GM23338 (cell line): ENCODE measurements around the gene SYCP2. TPM values are rescaled to one million over a fixed set of nuclear protein-coding genes. Genes with fewer than 3 reads are reported as not detected.
A peak's percentile ranks its signal among the peaks of the same experiment; 100 is the strongest.

Source experiments
- ATAC-seq: fragments of 200-7000 bp; cut with Tn5 transposase; 3 replicates; pipeline ENCODE4 v1.9.1; 2020
- DNase-seq: peaks from one replicate; pipeline ENCODE4 v3.0.0-alpha.2; 2015; ENCODE audit warnings: low spot score
- H2AFZ ChIP-seq: fragments of 200-600 bp; sonication (generic); 2 replicates; pipeline ENCODE4 v1.8.0; 2016; ENCODE audit warnings: antibody characterized with exemption, mild to moderate bottlenecking, moderate library complexity
- H3F3A ChIP-seq: fragments of 200-600 bp; sonication (generic); replicated peaks from 2 replicates; pipeline ENCODE4 v1.8.0; 2017; ENCODE audit warnings: antibody characterized with exemption, mixed run types, low read depth
- H3K27ac ChIP-seq: fragments of 200-600 bp; sonication (generic); 2 replicates; pipeline ENCODE4 v1.6.1; 2016; ENCODE audit warnings: low read depth
- H3K27me3 ChIP-seq: fragments of 200-600 bp; sonication (generic); 2 replicates; pipeline ENCODE4 v1.8.0; 2016; ENCODE audit warnings: mild to moderate bottlenecking, mixed run types, moderate library complexity; ENCODE audit not compliant: insufficient read depth
- H3K36me3 ChIP-seq: fragments of 200-600 bp; sonication (generic); 2 replicates; pipeline ENCODE4 v1.8.0; 2016; ENCODE audit warnings: mild to moderate bottlenecking; ENCODE audit not compliant: insufficient read depth
- H3K4me1 ChIP-seq: fragments of 200-600 bp; sonication (generic); 2 replicates; pipeline ENCODE4 v1.8.0; 2016; ENCODE audit warnings: mild to moderate bottlenecking, moderate library complexity; ENCODE audit not compliant: insufficient read depth
- H3K4me2 ChIP-seq: fragments of 200-600 bp; sonication (generic); 2 replicates; pipeline ENCODE4 v1.7.1; 2017; ENCODE audit warnings: mixed run types
- H3K4me3 ChIP-seq: fragments of 200-600 bp; sonication (generic); 2 replicates; pipeline ENCODE4 v1.6.1; 2016; ENCODE audit warnings: mixed run types
- H3K79me2 ChIP-seq: fragments of 200-600 bp; sonication (generic); replicated peaks from 2 replicates; pipeline ENCODE4 v1.8.0; 2017; ENCODE audit warnings: mild to moderate bottlenecking; ENCODE audit not compliant: insufficient read depth
- H3K9me2 ChIP-seq: fragments of 200-600 bp; sonication (generic); 2 replicates; pipeline ENCODE4 v1.8.0; 2017; ENCODE audit not compliant: insufficient read depth
- H4K20me1 ChIP-seq: fragments of 200-600 bp; sonication (generic); replicated peaks from 2 replicates; pipeline ENCODE4 v1.8.0; 2017; ENCODE audit warnings: mild to moderate bottlenecking; ENCODE audit not compliant: insufficient read depth
- H3K27ac Mint-ChIP-seq: 2 replicates; pipeline ENCODE4 v1.8.0; 2020; ENCODE audit warnings: inconsistent platforms, mild to moderate bottlenecking, moderate library complexity, mixed read lengths
- H3K27me3 Mint-ChIP-seq: 3 replicates; pipeline ENCODE4 v1.8.0; 2022; ENCODE audit warnings: low read depth, mild to moderate bottlenecking, moderate library complexity, mixed read lengths, inconsistent platforms; ENCODE audit not compliant: insufficient read depth, poor library complexity
- H3K36me3 Mint-ChIP-seq: 3 replicates; pipeline ENCODE4 v1.8.0; 2021; ENCODE audit warnings: low read depth, mild to moderate bottlenecking, inconsistent platforms, moderate library complexity, mixed read lengths
- H3K4me1 Mint-ChIP-seq: 3 replicates; pipeline ENCODE4 v1.8.0; 2020; ENCODE audit warnings: mild to moderate bottlenecking, inconsistent platforms, mixed read lengths
- H3K4me3 Mint-ChIP-seq: 3 replicates; pipeline ENCODE4 v1.8.0; 2021; ENCODE audit warnings: moderate library complexity, mild to moderate bottlenecking, inconsistent platforms, mixed read lengths
- H3K9me3 Mint-ChIP-seq: 3 replicates; pipeline ENCODE4 v1.8.0; 2020; ENCODE audit warnings: moderate library complexity, mild to moderate bottlenecking, inconsistent platforms, mixed read lengths
- CREB1 ChIP-seq: fragments of 250-450 bp; sonication (Bioruptor Pico); IDR thresholded peaks from 2 replicates; pipeline ENCODE4 v1.5.0; 2020; ENCODE audit warnings: low read depth, mild to moderate bottlenecking, moderate library complexity
- CTCF ChIP-seq, 2 experiments: fragments of 200-600 bp in 1 of 2; sonication (generic) in 1 of 2; conservative IDR thresholded peaks; 2 replicates each; pipeline versions ENCODE4 v1.5.1 to v1.6.1; 2016 to 2017; ENCODE audit warnings: antibody characterized with exemption in 2 of 2, low read depth in 2 of 2, mild to moderate bottlenecking in 2 of 2, moderate library complexity in 1 of 2
- ETS1 ChIP-seq: IDR thresholded peaks from 2 replicates; pipeline ENCODE4 v1.6.1; 2016; ENCODE audit warnings: antibody characterized with exemption
- EZH2phosphoT487 ChIP-seq: fragments of 200-600 bp; sonication (generic); IDR thresholded peaks from one replicate; pipeline ENCODE4 v1.8.1; 2018; ENCODE audit warnings: antibody characterized with exemption; ENCODE audit not compliant: unreplicated experiment
- POLR2AphosphoS5 ChIP-seq: IDR thresholded peaks from 2 replicates; pipeline ENCODE4 v1.6.1; 2016; ENCODE audit warnings: antibody characterized with exemption, low read depth
- STAT1 ChIP-seq: IDR thresholded peaks from one replicate; pipeline ENCODE4 v1.6.1; 2016; ENCODE audit warnings: antibody characterized with exemption; ENCODE audit not compliant: unreplicated experiment
- ZNF114 ChIP-seq: fragments of 250-450 bp; sonication (Bioruptor Pico); IDR thresholded peaks from 2 replicates; pipeline ENCODE4 v1.5.0; 2020; ENCODE audit warnings: mild to moderate bottlenecking, moderate library complexity
- ZNF331 ChIP-seq: fragments of 250-450 bp; sonication (Bioruptor Pico); IDR thresholded peaks from 2 replicates; pipeline ENCODE4 v1.5.0; 2020; ENCODE audit warnings: low read depth, mild to moderate bottlenecking, moderate library complexity
- polyA plus RNA-seq: library from polyadenylated mRNA; unstranded; fragments of >200 nt; fragmentation: Nextera tagmentation; extraction: Ambion mirVana; gene quantifications from 2 replicates; pipeline ENCODE4 v1.2.1, GENCODE V29; 2016
- total RNA-seq: library from RNA; depleted of rRNA; stranded (reverse); fragments of >200 nt; shearing (Covaris generic); gene quantifications from 2 replicates; pipeline ENCODE4 v1.2.3, GENCODE V29; 2014

The SYCP2 gene
- total and polyA plus RNA-seq, 2 experiments from 2014 or later, result 0.50 to 2.1 TPM

- no peak for ATAC-seq
- Mint-ChIP-seq H3K36me3 (no peaks in the 10 kb centered on the region), H3K27me3 (peaks cover 8% of the 10 kb centered on the region), H3K27ac (no peak overlapping the region), H3K4me3 (no peak overlapping the region), H3K4me1 (peaks cover 16% of the 10 kb centered on the region; the same call in 2 of the 3 replicates), H3K9me3 (no peaks in the 10 kb centered on the region)
- no peak overlapping the region for H3K27ac ChIP-seq
- H3K79me2 ChIP-seq, result no peaks in the 10 kb centered on the region
- H3K9me2 ChIP-seq, result no peaks in the 10 kb centered on the region
- no peaks in the 10 kb centered on the region for H3K4me1 ChIP-seq
- DNase-seq, result no peak
- peaks cover 12% of the 10 kb centered on the region; the same call in 1 of the 2 replicates for H3K27me3 ChIP-seq
- no peaks in the 10 kb centered on the region for H4K20me1 ChIP-seq
- no peak overlapping the region for H2AFZ ChIP-seq
- TF ChIP-seq CREB1 (CRISPR knock-in tag) (no peak), POLR2AphosphoS5 (no peak), CTCF (conservative IDR thresholded peaks at IDR 0.05; ENCODE audit: low read depth in 2 of 2) (no peak), ZNF114 (CRISPR knock-in tag) (no peak), STAT1 (no peak), EZH2phosphoT487 (no peak)
- H3K4me2 ChIP-seq, result no peak overlapping the region
- H3F3A ChIP-seq, result no peaks in the 10 kb centered on the region
- H3K36me3 ChIP-seq, result no peaks in the 10 kb centered on the region
- no peak overlapping the region for H3K4me3 ChIP-seq
These were observed 95.6 kb downstream of the SYCP2 start for GRCh38 chr20:59837623-59838394.

GRCh38 chr20:59836767-59837166 is 96.7 kb downstream of the SYCP2 start:
- Mint-ChIP-seq H3K27ac (no peak overlapping the region), H3K4me1 (peaks cover 16% of the 10 kb centered on the region; the same call in 2 of the 3 replicates), H3K36me3 (no peaks in the 10 kb centered on the region), H3K9me3 (no peaks in the 10 kb centered on the region), H3K4me3 (no peak overlapping the region), H3K27me3 (peaks cover 8% of the 10 kb centered on the region)
- no peaks in the 10 kb centered on the region for H3K36me3 ChIP-seq
- peak; percentile 13 for DNase-seq
- no peaks in the 10 kb centered on the region for H3F3A ChIP-seq
- TF ChIP-seq ZNF331 (no peak), ETS1 (no peak)
- peak; percentile 23; the same call in 1 of the 3 replicates for ATAC-seq
- no peaks in the 10 kb centered on the region for H3K4me1 ChIP-seq
- H3K79me2 ChIP-seq, result no peaks in the 10 kb centered on the region
- no peaks in the 10 kb centered on the region for H4K20me1 ChIP-seq
- no peaks in the 10 kb centered on the region for H3K9me2 ChIP-seq
- H2AFZ ChIP-seq, result no peak overlapping the region
- no peak overlapping the region for H3K4me3 ChIP-seq
- H3K4me2 ChIP-seq, result no peak overlapping the region
- H3K27me3 ChIP-seq, result peaks cover 12% of the 10 kb centered on the region; the same call in 1 of the 2 replicates
- no peak overlapping the region for H3K27ac ChIP-seq
